ENCODE data around the gene P2RY6.
"Not testable (repeated sequence)": the region's sequence is repeated elsewhere in the genome, so short reads cannot be mapped to it uniquely, and the experiment has no call there.

The P2RY6 gene

DNA sequence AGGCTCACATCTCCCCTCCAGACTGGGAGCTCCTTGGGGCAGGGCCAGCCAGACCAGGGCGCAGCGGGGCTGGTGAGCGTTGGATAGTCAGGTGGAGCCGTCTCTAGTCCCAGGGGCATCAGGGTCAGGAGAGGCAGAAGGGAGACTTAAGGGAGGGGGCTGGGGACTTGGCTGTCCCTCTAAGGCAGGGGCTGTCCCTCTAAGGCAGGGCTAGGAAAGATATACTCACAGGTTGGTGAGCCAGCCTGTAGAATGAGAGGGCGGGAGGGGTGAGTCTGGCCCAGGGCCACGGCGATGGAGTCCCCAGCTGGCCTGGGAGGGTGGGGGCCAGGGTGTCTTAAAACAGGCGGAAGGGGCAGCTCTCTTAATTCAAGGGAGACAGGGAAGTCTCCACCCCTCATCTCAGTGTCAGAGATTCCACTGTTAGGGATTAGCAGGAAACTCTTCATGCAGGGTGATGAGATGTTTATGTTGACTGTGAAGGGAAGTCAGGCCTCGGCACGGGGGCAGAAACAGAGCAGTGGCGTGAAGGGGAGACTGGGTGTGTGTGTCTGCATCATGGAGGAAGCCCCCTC lies 42.7 kb upstream of the P2RY6 start:
- no peak overlapping the region for H3K4me2 ChIP-seq (ENCODE audit: insufficient read depth, low read length, poor library complexity, severe bottlenecking)
- H4K8ac ChIP-seq (ENCODE audit: low read depth, low read length) = no peak overlapping the region
- no peak overlapping the region for H3K4ac ChIP-seq (ENCODE audit: low read length)
- H4K91ac ChIP-seq (ENCODE audit: low read depth, low read length, poor library complexity) = no peak overlapping the region
- H2BK12ac ChIP-seq (ENCODE audit: low read length) = no peak overlapping the region
- DNase-seq (ENCODE audit: low spot score) = no peak
- H3K27me3 ChIP-seq (ENCODE audit: control insufficient read depth in 3 of 3, insufficient read depth in 3 of 3, low read depth in 1 of 3, low read length in 3 of 3) = peaks cover 0 to 42% (median 0%) of the 10 kb centered on the region in 3 experiments
- H3K9me3 ChIP-seq (replicated peaks in 1 of 2; ENCODE audit: control insufficient read depth in 2 of 2, insufficient read depth in 1 of 2, low read depth in 1 of 2, low read length in 2 of 2) = no peaks in the 10 kb centered on the region
- no peak overlapping the region for H3K9ac ChIP-seq (ENCODE audit: low read depth, low read length, poor library complexity)
- no peak overlapping the region for H3K23ac ChIP-seq (ENCODE audit: low read depth, low read length, poor library complexity)
- whole genome bisulfite sequencing, 2 donors (ENCODE audit: extremely low coverage in 2 of 2, insufficient read length in 2 of 2, insufficient replicate concordance in 1 of 2) = no CpG with 5 or more reads among the region's 11 CpGs
- no peak overlapping the region for H2BK15ac ChIP-seq (ENCODE audit: low read length)
- H2AK5ac ChIP-seq (ENCODE audit: low read depth, low read length) = peak overlapping the region; percentile 12
- H3K4me3 ChIP-seq (ENCODE audit: low read length in 2 of 2) = no peak overlapping the region
- peaks cover 0 to 7% of the 10 kb centered on the region in 2 donors for H3K4me1 ChIP-seq (ENCODE audit: control insufficient read depth in 2 of 2, insufficient read depth in 1 of 2, low read depth in 1 of 2, low read length in 2 of 2)
- no peak overlapping the region for H2BK5ac ChIP-seq (ENCODE audit: low read length)
- peaks cover 2% of the 10 kb centered on the region for H3K79me1 ChIP-seq (ENCODE audit: low read depth, low read length)
- peak overlapping the region; percentile 6 for H3K18ac ChIP-seq (ENCODE audit: low read length)
- H3K27ac ChIP-seq (replicated peaks; ENCODE audit: low read length) = no peak overlapping the region
- H2AFZ ChIP-seq (ENCODE audit: low read length) = peak overlapping the region; percentile 8
- H3K14ac ChIP-seq (ENCODE audit: low read length) = no peak overlapping the region
- H3K36me3 ChIP-seq (replicated peaks in 1 of 2; ENCODE audit: control insufficient read depth in 2 of 2, insufficient read depth in 2 of 2, low read length in 2 of 2) = no peaks in the 10 kb centered on the region
- no peak overlapping the region for H2BK120ac ChIP-seq (ENCODE audit: low read depth, low read length)

DNA sequence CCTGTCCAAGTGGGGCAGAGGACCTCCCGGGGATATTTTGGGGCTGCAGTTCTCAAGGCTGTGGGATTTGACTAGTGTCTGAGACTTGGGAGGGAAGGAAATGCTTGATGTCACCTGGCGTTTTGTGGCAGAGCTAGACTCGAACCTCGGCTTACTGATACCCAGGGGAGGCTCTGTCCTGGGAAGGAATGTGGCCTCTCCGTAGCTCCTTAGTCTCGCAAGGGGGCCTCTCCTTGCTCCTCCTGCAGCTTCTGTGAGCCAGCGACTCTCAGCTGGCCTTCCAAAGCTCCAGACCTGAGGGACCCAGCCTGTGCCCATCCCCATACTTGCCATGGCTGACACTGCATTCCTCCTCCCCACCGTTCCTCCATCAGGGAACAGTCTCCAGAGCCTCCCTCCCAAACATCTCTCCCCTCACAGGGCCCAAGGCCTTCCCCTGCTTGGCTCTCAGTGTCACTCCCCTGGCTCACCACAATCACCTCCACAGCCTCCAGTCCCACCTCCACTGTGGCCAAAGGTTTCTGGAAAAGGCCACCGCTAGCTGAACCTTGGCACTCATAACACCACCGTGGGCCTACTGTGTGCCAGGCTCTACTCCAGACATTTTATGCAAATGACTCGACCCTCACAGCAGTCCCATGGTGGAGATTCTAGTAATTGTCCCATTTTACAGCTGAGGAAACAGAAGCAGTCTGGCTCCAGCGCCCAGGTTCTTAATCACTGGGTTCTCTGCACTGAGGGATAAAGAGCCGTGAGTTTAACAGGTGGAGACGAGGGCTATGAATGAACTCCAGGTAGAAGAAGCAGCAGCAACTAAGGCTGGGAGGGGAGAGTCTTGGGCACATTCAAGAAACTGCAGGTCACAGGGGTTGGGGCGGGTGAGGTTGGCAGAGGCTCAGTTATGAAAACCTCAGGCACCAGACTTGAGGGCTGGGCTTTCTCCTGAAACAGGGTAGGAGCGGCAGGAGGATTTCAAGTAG lies 42.0 kb upstream of the P2RY6 start:
- no peaks in the 10 kb centered on the region for H3K36me3 ChIP-seq (replicated peaks in 1 of 2; ENCODE audit: control insufficient read depth in 2 of 2, insufficient read depth in 2 of 2, low read length in 2 of 2)
- peak overlapping the region; percentile 57 for H2BK120ac ChIP-seq (ENCODE audit: low read depth, low read length)

DNA sequence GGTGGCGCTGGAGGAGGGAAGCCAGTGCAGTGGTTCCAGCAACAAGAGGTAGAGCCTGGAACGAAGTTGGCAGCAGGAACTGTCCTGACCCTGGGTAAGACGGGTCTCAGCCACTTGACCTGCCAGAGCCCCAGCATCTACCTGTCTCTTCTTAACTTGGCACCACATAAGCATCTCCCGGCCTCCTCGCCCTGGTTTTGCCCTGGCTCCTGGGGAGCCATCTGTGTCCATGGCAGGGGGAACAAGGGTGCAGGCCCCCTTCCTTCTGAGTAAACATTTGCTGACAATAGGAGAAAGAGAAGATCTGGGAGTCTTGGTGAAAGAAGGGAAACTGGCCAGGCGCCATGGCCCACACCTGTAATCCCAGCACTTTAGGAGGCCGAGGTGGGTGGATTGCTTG lies 41.2 kb upstream of the P2RY6 start:
- no peak overlapping the region for H2AFZ ChIP-seq (ENCODE audit: low read length)
- DNase-seq (ENCODE audit: low spot score) = no peak
- WGBS, 2 donors (ENCODE audit: extremely low coverage in 2 of 2, insufficient read length in 2 of 2, insufficient replicate concordance in 1 of 2) = no CpG with 5 or more reads among the region's 7 CpGs
- H3K9me3 ChIP-seq (replicated peaks in 1 of 2; ENCODE audit: control insufficient read depth in 2 of 2, insufficient read depth in 1 of 2, low read depth in 1 of 2, low read length in 2 of 2) = no peaks in the 10 kb centered on the region
- no peak overlapping the region for H3K23ac ChIP-seq (ENCODE audit: low read depth, low read length, poor library complexity)
- no peak overlapping the region for H3K4me3 ChIP-seq (ENCODE audit: low read length in 2 of 2)
- H3K79me1 ChIP-seq (ENCODE audit: low read depth, low read length) = peaks cover 5% of the 10 kb centered on the region
- no peak overlapping the region for H4K8ac ChIP-seq (ENCODE audit: low read depth, low read length)
- no peak overlapping the region for H2BK15ac ChIP-seq (ENCODE audit: low read length)
- peaks cover 0 to 7% of the 10 kb centered on the region in 2 donors for H3K4me1 ChIP-seq (ENCODE audit: control insufficient read depth in 2 of 2, insufficient read depth in 1 of 2, low read depth in 1 of 2, low read length in 2 of 2)
- no peak overlapping the region for H3K18ac ChIP-seq (ENCODE audit: low read length)
- no peak overlapping the region for H3K4me2 ChIP-seq (ENCODE audit: insufficient read depth, low read length, poor library complexity, severe bottlenecking)
- no peak overlapping the region for H3K9ac ChIP-seq (ENCODE audit: low read depth, low read length, poor library complexity)
- H2BK5ac ChIP-seq (ENCODE audit: low read length) = no peak overlapping the region
- H2AK5ac ChIP-seq (ENCODE audit: low read depth, low read length) = no peak overlapping the region
- peaks cover 0 to 34% (median 0%) of the 10 kb centered on the region in 3 experiments for H3K27me3 ChIP-seq (ENCODE audit: control insufficient read depth in 3 of 3, insufficient read depth in 3 of 3, low read depth in 1 of 3, low read length in 3 of 3)
- no peak overlapping the region for H3K27ac ChIP-seq (replicated peaks; ENCODE audit: low read length)
- H4K91ac ChIP-seq (ENCODE audit: low read depth, low read length, poor library complexity) = no peak overlapping the region
- H2BK12ac ChIP-seq (ENCODE audit: low read length) = no peak overlapping the region
- H2BK120ac ChIP-seq (ENCODE audit: low read depth, low read length) = no peak overlapping the region
- no peak overlapping the region for H3K4ac ChIP-seq (ENCODE audit: low read length)
- no peak overlapping the region for H3K14ac ChIP-seq (ENCODE audit: low read length)
- no peaks in the 10 kb centered on the region for H3K36me3 ChIP-seq (replicated peaks in 1 of 2; ENCODE audit: control insufficient read depth in 2 of 2, insufficient read depth in 2 of 2, low read length in 2 of 2)

More for the DNA sequence above, 42.0 kb upstream of the P2RY6 start:
- H3K9me3 ChIP-seq (replicated peaks in 1 of 2; ENCODE audit: control insufficient read depth in 2 of 2, insufficient read depth in 1 of 2, low read depth in 1 of 2, low read length in 2 of 2) = no peaks in the 10 kb centered on the region
- H3K27me3 ChIP-seq (ENCODE audit: control insufficient read depth in 3 of 3, insufficient read depth in 3 of 3, low read depth in 1 of 3, low read length in 3 of 3) = peaks cover 0 to 35% (median 0%) of the 10 kb centered on the region in 3 experiments
- H3K23ac ChIP-seq (ENCODE audit: low read depth, low read length, poor library complexity) = peak overlapping the region; percentile 58
- no peak overlapping the region for H3K4ac ChIP-seq (ENCODE audit: low read length)
- no peak overlapping the region for H2BK5ac ChIP-seq (ENCODE audit: low read length)
- H3K27ac ChIP-seq (replicated peaks; ENCODE audit: low read length) = no peak overlapping the region
- H3K79me1 ChIP-seq (ENCODE audit: low read depth, low read length) = peaks cover 5% of the 10 kb centered on the region
- no CpG with 5 or more reads among the region's 16 CpGs for WGBS, 2 donors (ENCODE audit: extremely low coverage in 2 of 2, insufficient read length in 2 of 2, insufficient replicate concordance in 1 of 2)
- peak overlapping the region; percentile 12 for H2AK5ac ChIP-seq (ENCODE audit: low read depth, low read length)
- no peak overlapping the region for H4K8ac ChIP-seq (ENCODE audit: low read depth, low read length)
- no peak overlapping the region for H3K4me3 ChIP-seq (ENCODE audit: low read length in 2 of 2)
- no peak overlapping the region for H3K9ac ChIP-seq (ENCODE audit: low read depth, low read length, poor library complexity)
- no peak for DNase-seq (ENCODE audit: low spot score)
- peaks cover 0 to 7% of the 10 kb centered on the region in 2 donors for H3K4me1 ChIP-seq (ENCODE audit: control insufficient read depth in 2 of 2, insufficient read depth in 1 of 2, low read depth in 1 of 2, low read length in 2 of 2)
- peak overlapping the region; percentile 67 for H3K14ac ChIP-seq (ENCODE audit: low read length)
- no peak overlapping the region for H2BK12ac ChIP-seq (ENCODE audit: low read length)
- H3K18ac ChIP-seq (ENCODE audit: low read length) = peak overlapping the region; percentile 11
- no peak overlapping the region for H4K91ac ChIP-seq (ENCODE audit: low read depth, low read length, poor library complexity)
- H3K4me2 ChIP-seq (ENCODE audit: insufficient read depth, low read length, poor library complexity, severe bottlenecking) = no peak overlapping the region
- no peak overlapping the region for H2BK15ac ChIP-seq (ENCODE audit: low read length)
- H2AFZ ChIP-seq (ENCODE audit: low read length) = peak overlapping the region; percentile 8

GRCh38 chr11:73232487-73232886 lies 39.7 kb upstream of the P2RY6 start:
- not testable (repeated sequence) for H3K36me3 ChIP-seq (replicated peaks in 1 of 2; ENCODE audit: control insufficient read depth in 2 of 2, insufficient read depth in 2 of 2, low read length in 2 of 2); H3K4ac ChIP-seq (ENCODE audit: low read length); H2BK120ac ChIP-seq (ENCODE audit: low read depth, low read length); DNase-seq (ENCODE audit: low spot score); H3K14ac ChIP-seq (ENCODE audit: low read length); H2BK15ac ChIP-seq (ENCODE audit: low read length); H3K23ac ChIP-seq (ENCODE audit: low read depth, low read length, poor library complexity); H3K79me1 ChIP-seq (ENCODE audit: low read depth, low read length); H2BK5ac ChIP-seq (ENCODE audit: low read length); H3K4me2 ChIP-seq (ENCODE audit: insufficient read depth, low read length, poor library complexity, severe bottlenecking); H3K4me1 ChIP-seq (ENCODE audit: control insufficient read depth in 2 of 2, insufficient read depth in 1 of 2, low read depth in 1 of 2, low read length in 2 of 2); H2AFZ ChIP-seq (ENCODE audit: low read length); H3K4me3 ChIP-seq (ENCODE audit: low read length in 2 of 2); H3K9me3 ChIP-seq (replicated peaks in 1 of 2; ENCODE audit: control insufficient read depth in 2 of 2, insufficient read depth in 1 of 2, low read depth in 1 of 2, low read length in 2 of 2); H2BK12ac ChIP-seq (ENCODE audit: low read length); H2AK5ac ChIP-seq (ENCODE audit: low read depth, low read length); H3K18ac ChIP-seq (ENCODE audit: low read length); H4K8ac ChIP-seq (ENCODE audit: low read depth, low read length); H3K27ac ChIP-seq (replicated peaks; ENCODE audit: low read length); H3K9ac ChIP-seq (ENCODE audit: low read depth, low read length, poor library complexity); H4K91ac ChIP-seq (ENCODE audit: low read depth, low read length, poor library complexity)
- peaks cover 0 to 25% (median 0%) of the 10 kb centered on the region in 3 experiments for H3K27me3 ChIP-seq (ENCODE audit: control insufficient read depth in 3 of 3, insufficient read depth in 3 of 3, low read depth in 1 of 3, low read length in 3 of 3)
- WGBS, 2 donors (ENCODE audit: extremely low coverage in 2 of 2, insufficient read length in 2 of 2, insufficient replicate concordance in 1 of 2) = no CpG with 5 or more reads among the region's 7 CpGs

All from neuronal stem cell (in vitro differentiated cells).